ENCODE data around the gene SDF2.

DNA sequence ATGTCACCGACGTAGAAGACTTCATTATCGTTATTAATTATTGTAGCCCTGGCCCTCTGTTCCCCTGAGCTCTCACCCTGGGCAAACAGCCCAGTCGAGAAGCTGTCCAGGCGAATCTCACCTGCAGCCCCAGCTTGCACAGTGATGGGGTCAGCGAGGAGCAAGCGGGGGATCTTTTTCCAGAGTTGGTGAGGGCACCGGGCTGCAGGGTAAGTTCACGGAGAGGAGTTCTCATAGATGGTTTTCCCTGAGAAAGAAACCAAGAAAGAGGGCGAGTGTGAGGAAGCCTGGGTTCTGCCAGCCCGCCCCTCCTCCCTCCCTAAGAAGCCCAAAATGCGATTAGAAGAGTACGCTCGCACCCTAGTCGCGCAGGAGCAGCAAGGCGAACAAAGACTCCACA, 63.3 kb downstream of the SDF2 start:
- TF ChIP-seq, protein P1, sequence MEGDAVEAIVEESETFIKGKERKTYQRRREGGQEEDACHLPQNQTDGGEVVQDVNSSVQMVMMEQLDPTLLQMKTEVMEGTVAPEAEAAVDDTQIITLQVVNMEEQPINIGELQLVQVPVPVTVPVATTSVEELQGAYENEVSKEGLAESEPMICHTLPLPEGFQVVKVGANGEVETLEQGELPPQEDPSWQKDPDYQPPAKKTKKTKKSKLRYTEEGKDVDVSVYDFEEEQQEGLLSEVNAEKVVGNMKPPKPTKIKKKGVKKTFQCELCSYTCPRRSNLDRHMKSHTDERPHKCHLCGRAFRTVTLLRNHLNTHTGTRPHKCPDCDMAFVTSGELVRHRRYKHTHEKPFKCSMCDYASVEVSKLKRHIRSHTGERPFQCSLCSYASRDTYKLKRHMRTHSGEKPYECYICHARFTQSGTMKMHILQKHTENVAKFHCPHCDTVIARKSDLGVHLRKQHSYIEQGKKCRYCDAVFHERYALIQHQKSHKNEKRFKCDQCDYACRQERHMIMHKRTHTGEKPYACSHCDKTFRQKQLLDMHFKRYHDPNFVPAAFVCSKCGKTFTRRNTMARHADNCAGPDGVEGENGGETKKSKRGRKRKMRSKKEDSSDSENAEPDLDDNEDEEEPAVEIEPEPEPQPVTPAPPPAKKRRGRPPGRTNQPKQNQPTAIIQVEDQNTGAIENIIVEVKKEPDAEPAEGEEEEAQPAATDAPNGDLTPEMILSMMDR (IDR thresholded peaks at IDR 0.05; ENCODE audit: low read length), result no peak
- TF ChIP-seq EZH2 (optimal IDR thresholded peaks at IDR 0.05; ENCODE audit: low read depth, low read length), result no peak
